ENCODE results near the gene LDAF1.

The LDAF1 gene

GRCh38 chr16:21222495-21223337 is 64.2 kb downstream of the LDAF1 start:
- H3K4me3 ChIP-seq (replicated peaks; ENCODE audit: low read depth, low read length): no peak overlapping the region
- DNase-seq (ENCODE audit: extremely low read depth, low read depth): no peak
- no peak for TF ChIP-seq CTCF (IDR thresholded peaks at IDR 0.05; ENCODE audit: low read depth, low read length, missing control alignments)

DNA sequence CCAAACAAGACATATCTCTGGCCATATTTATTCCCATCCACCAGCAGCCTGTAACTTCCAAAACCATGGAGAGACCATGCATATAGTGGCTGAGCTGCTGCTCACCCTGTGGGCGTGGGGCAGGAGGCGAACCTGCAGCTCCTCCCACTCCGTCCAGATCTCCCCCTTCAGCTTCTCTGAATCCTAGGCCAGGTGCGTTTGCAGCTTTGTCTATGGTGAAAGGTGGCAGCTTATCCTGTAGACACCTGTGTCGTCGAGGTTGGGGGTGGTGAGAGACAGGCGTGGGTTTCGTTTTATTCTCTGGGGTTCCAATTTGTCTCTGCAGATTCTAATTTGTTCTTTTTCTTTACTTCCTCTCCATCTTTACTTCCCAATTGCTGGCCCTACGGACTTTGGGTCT is 65.3 kb downstream of the LDAF1 start:
- no peak for DNase-seq (ENCODE audit: extremely low read depth, low read depth)
- no peak for TF ChIP-seq CTCF (IDR thresholded peaks at IDR 0.05; ENCODE audit: low read depth, low read length, missing control alignments)
- no peak overlapping the region for H3K4me3 ChIP-seq (replicated peaks; ENCODE audit: low read depth, low read length)

- H3K4me3 ChIP-seq (replicated peaks; ENCODE audit: low read depth, low read length): no peak overlapping the region
- no peak for DNase-seq (ENCODE audit: extremely low read depth, low read depth)
- TF ChIP-seq CTCF (IDR thresholded peaks at IDR 0.05; ENCODE audit: low read depth, low read length, missing control alignments): no peak
Observed at GRCh38 chr16:21224800-21225199, 66.3 kb downstream of the LDAF1 start.

DNA sequence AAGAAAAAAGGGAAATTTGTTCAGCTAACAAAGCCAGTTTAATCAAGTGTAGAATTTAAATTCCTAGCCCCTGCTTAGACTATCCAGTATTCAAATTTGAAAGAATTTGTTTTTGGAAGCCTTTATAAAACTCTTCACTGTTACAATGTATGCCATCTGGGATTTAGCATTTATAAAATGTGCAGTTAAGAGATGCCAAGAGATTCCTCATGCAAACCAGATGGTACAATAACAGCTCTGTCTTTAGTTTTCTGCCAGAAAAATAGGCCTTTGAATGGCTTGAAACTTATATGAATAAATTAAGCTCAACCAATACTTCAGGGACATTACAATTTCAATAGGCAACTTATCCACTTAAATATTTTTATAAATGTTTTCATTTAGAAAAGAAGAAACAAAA is 68.3 kb downstream of the LDAF1 start:
- no peak for DNase-seq (ENCODE audit: extremely low read depth, low read depth)
- no peak overlapping the region for H3K4me3 ChIP-seq (replicated peaks; ENCODE audit: low read depth, low read length)
- TF ChIP-seq CTCF (IDR thresholded peaks at IDR 0.05; ENCODE audit: low read depth, low read length, missing control alignments): no peak

- H3K4me3 ChIP-seq (replicated peaks; ENCODE audit: low read depth, low read length): no peak overlapping the region
- DNase-seq (ENCODE audit: extremely low read depth, low read depth): no peak
- no peak for TF ChIP-seq CTCF (IDR thresholded peaks at IDR 0.05; ENCODE audit: low read depth, low read length, missing control alignments)
Observed at GRCh38 chr16:21227866-21228265, 69.4 kb downstream of the LDAF1 start.

GRCh38 chr16:21228361-21228872 is 69.9 kb downstream of the LDAF1 start:
- no peak for DNase-seq (ENCODE audit: extremely low read depth, low read depth)
- no peak overlapping the region for H3K4me3 ChIP-seq (replicated peaks; ENCODE audit: low read depth, low read length)

More at GRCh38 chr16:21228361-21228872, 69.9 kb downstream of the LDAF1 start:
- no peak for TF ChIP-seq CTCF (IDR thresholded peaks at IDR 0.05; ENCODE audit: low read depth, low read length, missing control alignments)
